ENCODE data around the gene WNT9B. TPM values are rescaled to one million over a fixed set of nuclear protein-coding genes. Genes with fewer than 3 reads are reported as not detected.

Gene WNT9B
- total and polyA plus RNA-seq, 9 of the 15 experiments (the other 6 are each of a cell fraction or from before 2014, with no cell fraction given) = not detected

DNA sequence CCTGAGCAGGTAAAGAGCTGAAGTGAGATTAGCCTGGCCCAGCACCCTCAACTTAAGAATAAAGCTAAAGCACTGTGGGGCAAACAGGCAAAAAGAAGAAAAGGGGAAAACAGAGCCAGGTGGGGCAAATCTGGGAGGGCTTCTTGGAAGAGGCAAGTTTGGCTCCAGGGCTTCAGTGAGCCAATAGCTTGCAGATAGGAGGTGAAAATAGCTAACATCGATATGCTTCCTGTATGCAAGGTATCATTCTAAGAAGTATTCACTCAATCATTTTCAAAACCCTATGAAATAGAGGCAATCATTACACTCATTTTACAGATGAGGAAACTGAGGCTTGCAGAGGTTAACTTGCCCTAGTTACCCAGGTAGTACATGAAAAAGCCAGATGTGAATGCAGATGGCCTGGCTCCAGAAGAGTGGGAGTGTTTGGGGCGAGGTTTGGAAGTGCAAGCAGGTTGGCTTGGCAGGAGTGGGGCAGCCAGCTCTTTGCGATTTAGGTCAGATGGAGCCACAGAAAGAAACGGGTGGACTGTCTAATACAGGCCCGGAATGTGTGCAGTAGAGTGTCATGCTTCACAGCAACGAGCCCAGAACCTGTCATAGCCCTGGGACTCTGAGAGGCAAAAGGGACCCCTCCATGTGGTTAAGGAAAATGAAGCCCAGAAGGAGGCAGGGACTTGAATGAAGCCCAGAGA is 38.6 kb upstream of the WNT9B start (continued):
- TF ChIP-seq, protein P1, sequence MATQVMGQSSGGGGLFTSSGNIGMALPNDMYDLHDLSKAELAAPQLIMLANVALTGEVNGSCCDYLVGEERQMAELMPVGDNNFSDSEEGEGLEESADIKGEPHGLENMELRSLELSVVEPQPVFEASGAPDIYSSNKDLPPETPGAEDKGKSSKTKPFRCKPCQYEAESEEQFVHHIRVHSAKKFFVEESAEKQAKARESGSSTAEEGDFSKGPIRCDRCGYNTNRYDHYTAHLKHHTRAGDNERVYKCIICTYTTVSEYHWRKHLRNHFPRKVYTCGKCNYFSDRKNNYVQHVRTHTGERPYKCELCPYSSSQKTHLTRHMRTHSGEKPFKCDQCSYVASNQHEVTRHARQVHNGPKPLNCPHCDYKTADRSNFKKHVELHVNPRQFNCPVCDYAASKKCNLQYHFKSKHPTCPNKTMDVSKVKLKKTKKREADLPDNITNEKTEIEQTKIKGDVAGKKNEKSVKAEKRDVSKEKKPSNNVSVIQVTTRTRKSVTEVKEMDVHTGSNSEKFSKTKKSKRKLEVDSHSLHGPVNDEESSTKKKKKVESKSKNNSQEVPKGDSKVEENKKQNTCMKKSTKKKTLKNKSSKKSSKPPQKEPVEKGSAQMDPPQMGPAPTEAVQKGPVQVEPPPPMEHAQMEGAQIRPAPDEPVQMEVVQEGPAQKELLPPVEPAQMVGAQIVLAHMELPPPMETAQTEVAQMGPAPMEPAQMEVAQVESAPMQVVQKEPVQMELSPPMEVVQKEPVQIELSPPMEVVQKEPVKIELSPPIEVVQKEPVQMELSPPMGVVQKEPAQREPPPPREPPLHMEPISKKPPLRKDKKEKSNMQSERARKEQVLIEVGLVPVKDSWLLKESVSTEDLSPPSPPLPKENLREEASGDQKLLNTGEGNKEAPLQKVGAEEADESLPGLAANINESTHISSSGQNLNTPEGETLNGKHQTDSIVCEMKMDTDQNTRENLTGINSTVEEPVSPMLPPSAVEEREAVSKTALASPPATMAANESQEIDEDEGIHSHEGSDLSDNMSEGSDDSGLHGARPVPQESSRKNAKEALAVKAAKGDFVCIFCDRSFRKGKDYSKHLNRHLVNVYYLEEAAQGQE (IDR thresholded peaks at IDR 0.05; ENCODE audit: borderline replicate concordance) = no peak
- TF ChIP-seq, protein P1 (CRISPR knock-in tag; IDR thresholded peaks at IDR 0.05; ENCODE audit: low read depth) = no peak
- TF ChIP-seq XRCC5 (IDR thresholded peaks at IDR 0.05; ENCODE audit: low read depth, low read length) (no peak), ZNF146 (CRISPR knock-in tag; IDR thresholded peaks at IDR 0.05; ENCODE audit: unreplicated experiment) (no peak), RBBP5 (IDR thresholded peaks at IDR 0.05; ENCODE audit: borderline replicate concordance, insufficient read depth, low read length, poor library complexity, severe bottlenecking) (no peak), MAFF (IDR thresholded peaks at IDR 0.05; ENCODE audit: low read length) (no peak), ZNF133 (CRISPR knock-in tag; IDR thresholded peaks at IDR 0.05) (no peak), RBM25 (IDR thresholded peaks at IDR 0.05; ENCODE audit: low read depth, low read length, severe bottlenecking) (peak; percentile 78), RFX7 (CRISPR knock-in tag; IDR thresholded peaks at IDR 0.05) (no peak), C11orf30 (IDR thresholded peaks at IDR 0.05; ENCODE audit: low read depth) (no peak), HNRNPL (IDR thresholded peaks at IDR 0.05; ENCODE audit: low read depth, low read length) (no peak)
- TF ChIP-seq, protein P2, sequence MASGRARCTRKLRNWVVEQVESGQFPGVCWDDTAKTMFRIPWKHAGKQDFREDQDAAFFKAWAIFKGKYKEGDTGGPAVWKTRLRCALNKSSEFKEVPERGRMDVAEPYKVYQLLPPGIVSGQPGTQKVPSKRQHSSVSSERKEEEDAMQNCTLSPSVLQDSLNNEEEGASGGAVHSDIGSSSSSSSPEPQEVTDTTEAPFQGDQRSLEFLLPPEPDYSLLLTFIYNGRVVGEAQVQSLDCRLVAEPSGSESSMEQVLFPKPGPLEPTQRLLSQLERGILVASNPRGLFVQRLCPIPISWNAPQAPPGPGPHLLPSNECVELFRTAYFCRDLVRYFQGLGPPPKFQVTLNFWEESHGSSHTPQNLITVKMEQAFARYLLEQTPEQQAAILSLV (tag; IDR thresholded peaks at IDR 0.05) = no peak
- TF ChIP-seq, protein P3, sequence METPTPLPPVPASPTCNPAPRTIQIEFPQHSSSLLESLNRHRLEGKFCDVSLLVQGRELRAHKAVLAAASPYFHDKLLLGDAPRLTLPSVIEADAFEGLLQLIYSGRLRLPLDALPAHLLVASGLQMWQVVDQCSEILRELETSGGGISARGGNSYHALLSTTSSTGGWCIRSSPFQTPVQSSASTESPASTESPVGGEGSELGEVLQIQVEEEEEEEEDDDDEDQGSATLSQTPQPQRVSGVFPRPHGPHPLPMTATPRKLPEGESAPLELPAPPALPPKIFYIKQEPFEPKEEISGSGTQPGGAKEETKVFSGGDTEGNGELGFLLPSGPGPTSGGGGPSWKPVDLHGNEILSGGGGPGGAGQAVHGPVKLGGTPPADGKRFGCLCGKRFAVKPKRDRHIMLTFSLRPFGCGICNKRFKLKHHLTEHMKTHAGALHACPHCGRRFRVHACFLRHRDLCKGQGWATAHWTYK (CRISPR knock-in tag; IDR thresholded peaks at IDR 0.05) = no peak
- TF ChIP-seq, protein P4, sequence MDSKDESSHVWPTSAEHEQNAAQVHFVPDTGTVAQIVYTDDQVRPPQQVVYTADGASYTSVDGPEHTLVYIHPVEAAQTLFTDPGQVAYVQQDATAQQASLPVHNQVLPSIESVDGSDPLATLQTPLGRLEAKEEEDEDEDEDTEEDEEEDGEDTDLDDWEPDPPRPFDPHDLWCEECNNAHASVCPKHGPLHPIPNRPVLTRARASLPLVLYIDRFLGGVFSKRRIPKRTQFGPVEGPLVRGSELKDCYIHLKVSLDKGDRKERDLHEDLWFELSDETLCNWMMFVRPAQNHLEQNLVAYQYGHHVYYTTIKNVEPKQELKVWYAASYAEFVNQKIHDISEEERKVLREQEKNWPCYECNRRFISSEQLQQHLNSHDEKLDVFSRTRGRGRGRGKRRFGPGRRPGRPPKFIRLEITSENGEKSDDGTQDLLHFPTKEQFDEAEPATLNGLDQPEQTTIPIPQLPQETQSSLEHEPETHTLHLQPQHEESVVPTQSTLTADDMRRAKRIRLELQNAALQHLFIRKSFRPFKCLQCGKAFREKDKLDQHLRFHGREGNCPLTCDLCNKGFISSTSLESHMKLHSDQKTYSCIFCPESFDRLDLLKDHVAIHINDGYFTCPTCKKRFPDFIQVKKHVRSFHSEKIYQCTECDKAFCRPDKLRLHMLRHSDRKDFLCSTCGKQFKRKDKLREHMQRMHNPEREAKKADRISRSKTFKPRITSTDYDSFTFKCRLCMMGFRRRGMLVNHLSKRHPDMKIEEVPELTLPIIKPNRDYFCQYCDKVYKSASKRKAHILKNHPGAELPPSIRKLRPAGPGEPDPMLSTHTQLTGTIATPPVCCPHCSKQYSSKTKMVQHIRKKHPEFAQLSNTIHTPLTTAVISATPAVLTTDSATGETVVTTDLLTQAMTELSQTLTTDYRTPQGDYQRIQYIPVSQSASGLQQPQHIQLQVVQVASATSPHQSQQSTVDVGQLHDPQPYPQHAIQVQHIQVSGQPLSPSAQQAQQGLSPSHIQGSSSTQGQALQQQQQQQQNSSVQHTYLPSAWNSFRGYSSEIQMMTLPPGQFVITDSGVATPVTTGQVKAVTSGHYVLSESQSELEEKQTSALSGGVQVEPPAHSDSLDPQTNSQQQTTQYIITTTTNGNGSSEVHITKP (IDR thresholded peaks at IDR 0.05; ENCODE audit: partially characterized antibody) = no peak

Data from K562 (cell line).